SK-MEL-5 (cell line): ENCODE measurements around the gene SIGLEC15. TPM values are rescaled to one million over a fixed set of nuclear protein-coding genes. Genes with fewer than 3 reads are reported as not detected.

Experiments
- small RNA-seq, 2 experiments: library from RNA; depleted of rRNA; stranded (forward); fragments of <200 nt; gene quantifications; one replicate each; pipeline ENCODE3, GENCODE V24; 2014
- total RNA-seq: library from RNA; depleted of rRNA; stranded (reverse); fragments of >200 nt; shearing (Covaris generic); gene quantifications from 2 replicates; pipeline ENCODE4 v1.2.3, GENCODE V29; 2014; rRNA removed

SIGLEC15 gene
- total RNA-seq, 1 experiment from 2014 or later: not detected

Small RNA genes lying within 50 kb of the gene (small RNA-seq; reads per million reads assigned to genes)
- 0 reads per million in 2 experiments for gene AC087685.1

Other genes with a start within 250 kb of the SIGLEC15 start
- 0.11 TPM in 1 of 2 replicates, not detected in the other for gene SLC14A2, start 210.2 kb upstream of the SIGLEC15 start, total RNA-seq
- not detected in 2 replicates for gene SLC14A1, start 101.5 kb upstream of the SIGLEC15 start, total RNA-seq
- gene EPG5, start 141.7 kb downstream of the SIGLEC15 start, total RNA-seq: 27.4 and 28.2 TPM in 2 replicates
- 0.18 TPM in 1 of 2 replicates, not detected in the other for gene PSTPIP2, start 246.6 kb downstream of the SIGLEC15 start, total RNA-seq